Stimulated activated CD4-positive, alpha-beta T cell treated with anti-CD3 and anti-CD28 coated beads, Interleukin-15, amount 100 ng/mL, for 24 hours (primary cell): Measurements from ENCODE around the gene NBAS.
"Not testable (repeated sequence)": the region's sequence is repeated elsewhere in the genome, so short reads cannot be mapped to it uniquely, and the experiment has no call there.

Experiments used
- DNase-seq: peaks from one replicate; pipeline ENCODE4 v3.0.0-alpha.2; 2020

The NBAS gene

GRCh38 chr2:15404511-15404910 is 156.6 kb downstream of the NBAS start:
- DNase-seq = not testable (repeated sequence)

DNA sequence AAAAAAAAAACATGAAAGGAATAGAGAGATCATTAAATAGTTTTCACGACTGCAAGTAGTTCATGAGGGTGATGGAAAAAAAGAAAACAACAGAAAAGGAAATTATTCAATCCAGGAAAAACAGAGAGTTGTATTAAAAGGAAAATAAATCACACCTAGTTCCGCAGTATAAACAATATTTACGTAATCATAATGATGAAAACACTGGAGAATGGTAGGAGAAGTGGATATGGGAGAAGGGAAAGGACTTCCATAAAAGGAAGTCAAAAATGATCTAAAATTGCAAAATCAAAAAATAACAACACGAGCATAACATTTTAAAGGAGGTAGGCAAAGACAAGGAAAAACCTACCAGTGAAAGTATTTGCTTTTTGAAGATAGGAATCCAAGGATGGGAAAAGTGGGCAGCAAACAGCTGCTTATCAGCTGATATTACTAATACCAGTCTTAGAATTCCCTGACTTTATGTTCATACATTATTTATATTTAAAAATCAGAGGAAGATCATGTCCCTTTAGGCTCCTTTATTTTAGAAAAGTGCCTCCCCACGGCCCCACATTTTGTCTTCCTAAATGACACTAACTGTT is 160.8 kb downstream of the NBAS start:
- no peak for DNase-seq

GRCh38 chr2:15399241-15399640 is 161.9 kb downstream of the NBAS start:
- no peak for DNase-seq

DNA sequence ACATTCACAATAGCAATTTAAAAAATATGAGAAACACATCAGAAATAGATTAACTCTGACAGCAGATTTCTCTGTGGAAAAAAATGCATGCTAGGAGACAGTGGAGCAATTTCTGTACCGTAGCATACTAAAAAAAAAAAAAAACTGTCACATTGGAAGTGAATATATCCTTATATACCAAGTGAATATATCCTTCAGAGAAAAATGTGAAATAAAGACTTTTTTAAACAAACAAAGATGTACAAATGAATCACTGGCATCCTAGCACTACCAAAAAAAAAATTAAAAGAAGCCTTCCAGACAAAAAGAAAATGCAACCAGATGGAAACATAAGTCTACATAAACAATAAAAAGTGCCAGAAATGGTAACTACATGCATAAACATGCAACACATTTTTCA is 169.4 kb downstream of the NBAS start:
- no peak for DNase-seq

DNA sequence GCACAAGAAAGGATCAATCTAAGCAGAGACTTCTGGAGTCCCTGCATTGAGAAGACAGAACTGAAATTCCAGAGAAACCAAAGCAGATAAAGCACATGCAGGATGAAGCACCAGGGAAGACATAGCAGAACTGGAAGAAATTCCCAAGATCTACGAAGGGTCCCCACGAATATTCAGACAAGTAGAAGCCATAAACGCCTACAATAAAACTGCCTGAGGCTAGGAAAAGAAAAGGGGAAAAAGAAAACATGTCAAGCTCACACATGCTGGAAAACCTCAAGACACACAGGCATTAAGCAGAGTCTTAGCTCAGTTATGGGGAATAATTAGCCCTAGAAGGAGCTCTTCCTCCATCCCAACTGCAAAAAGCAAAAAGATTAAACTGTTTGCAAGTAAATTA is 171.2 kb downstream of the NBAS start:
- no peak for DNase-seq

DNA sequence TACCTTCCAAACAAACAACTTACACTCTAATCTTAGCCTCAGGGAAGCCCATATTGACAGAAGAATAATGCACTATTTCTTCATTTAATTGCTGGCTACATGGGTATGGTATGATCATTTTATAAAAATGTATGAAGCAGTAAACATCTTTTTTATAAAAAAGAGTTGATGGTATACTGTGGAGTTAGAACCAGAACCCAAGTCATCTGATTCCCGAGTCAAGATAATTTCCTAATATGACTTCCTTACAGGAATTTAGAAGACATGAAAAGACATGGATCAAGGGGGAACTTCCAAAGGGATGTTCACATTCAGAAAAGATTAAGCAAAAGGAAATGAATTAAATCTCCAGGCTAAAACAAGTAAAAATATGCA is 171.8 kb downstream of the NBAS start:
- no peak for DNase-seq

DNA sequence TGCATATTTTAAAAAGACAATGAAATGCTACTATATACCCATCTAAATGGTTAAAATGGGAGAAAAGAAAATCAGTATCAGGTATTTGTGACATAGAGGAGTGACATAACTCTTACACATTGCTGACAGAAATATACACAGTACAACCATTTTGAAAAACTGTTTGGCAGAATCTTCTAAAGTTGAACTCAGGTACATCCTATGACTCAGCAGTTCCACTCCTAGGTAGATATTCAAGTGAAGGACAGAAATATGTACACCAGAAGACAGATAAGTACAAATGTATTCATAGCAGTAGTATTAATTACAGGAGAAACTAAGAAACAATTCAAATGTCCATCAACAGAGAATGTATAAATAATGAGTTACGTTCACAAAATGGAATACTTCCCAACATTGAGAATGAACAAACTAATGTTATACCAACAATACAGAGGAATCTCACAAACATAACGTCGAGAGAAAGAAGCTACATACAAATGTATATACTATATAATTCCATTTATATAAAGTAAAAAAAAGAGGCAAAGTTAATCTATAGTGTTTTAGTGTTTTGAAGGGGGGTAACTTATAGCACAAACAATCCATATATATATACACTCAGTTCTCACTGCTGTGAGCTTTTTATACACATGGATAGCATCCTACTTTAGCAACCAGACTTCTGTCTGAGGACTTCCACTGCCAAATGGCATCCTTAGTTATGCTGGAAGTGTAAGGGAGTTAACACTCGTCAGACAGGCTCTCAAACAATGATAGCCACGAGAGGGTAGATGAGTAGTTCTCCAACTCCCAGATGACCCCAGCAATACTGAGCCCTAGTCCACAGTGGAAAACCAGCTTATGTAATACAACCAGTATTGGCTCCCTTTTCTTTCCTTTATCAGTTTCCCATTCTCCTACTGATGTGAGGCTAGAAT is 172.5 kb downstream of the NBAS start:
- DNase-seq = no peak

DNA sequence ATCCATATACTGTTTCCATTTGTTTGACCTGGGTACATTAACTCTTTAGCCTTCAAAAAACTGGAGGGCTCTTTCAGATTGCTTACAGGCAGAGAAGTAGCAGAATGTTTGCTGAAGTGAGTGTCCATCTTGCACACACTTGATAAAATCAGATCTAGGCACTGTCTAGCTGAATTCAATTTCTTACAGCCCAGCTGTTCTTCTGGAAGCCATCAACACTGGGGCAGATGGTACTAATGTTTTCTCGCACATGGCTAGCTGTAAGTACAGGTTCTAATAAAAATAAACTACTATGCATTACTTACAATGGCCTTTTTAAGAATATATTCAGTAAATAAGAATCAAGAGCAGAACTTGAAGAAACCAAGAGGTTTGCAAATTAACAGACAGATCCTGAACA is 175.9 kb downstream of the NBAS start:
- DNase-seq = no peak

- DNase-seq = no peak
Observed at GRCh38 chr2:15383695-15384350, 177.3 kb downstream of the NBAS start.

GRCh38 chr2:15378148-15378908 is 182.8 kb downstream of the NBAS start:
- DNase-seq = no peak

GRCh38 chr2:15377202-15377601 is 183.9 kb downstream of the NBAS start:
- no peak for DNase-seq

DNA sequence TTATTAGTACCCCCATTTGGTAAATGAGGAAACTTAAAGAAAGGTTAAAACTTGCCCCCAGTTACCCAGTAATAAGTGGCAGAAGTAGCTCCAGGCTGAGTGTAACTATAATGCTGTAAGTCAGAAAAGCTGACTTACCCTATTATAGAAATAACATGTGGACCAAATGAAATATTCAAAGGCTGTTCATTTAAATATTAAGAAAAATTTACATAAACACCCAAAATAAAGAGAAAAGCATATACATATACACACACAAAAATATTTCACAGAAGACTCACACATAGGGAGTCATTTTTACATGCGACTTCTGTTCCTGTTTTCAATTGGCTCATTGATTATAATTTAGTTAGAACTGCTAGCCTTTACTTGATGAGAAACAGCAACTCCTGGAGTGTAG is 189.1 kb downstream of the NBAS start:
- no peak for DNase-seq

DNA sequence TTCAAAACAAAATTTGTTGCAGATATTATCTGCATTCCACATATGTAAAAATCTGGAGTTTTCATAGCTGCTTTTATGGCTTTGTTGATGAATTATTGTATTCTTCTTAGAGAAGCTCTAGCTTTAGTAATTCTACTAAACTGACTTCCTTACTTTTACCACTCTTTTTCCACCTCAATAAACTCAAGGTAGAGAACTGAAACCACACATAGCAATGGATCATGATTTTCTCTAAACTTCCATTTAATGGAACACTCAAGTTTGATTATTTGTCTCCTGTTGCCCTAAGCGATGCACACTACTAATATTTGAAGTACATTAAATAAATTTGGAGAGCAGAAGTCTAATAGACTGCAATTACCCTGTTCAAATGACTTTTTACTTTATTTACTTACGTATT is 192.0 kb downstream of the NBAS start:
- no peak for DNase-seq

- DNase-seq = no peak
Observed at GRCh38 chr2:15367715-15368114, 193.4 kb downstream of the NBAS start.

- no peak for DNase-seq
Observed at GRCh38 chr2:15367205-15367604, 193.9 kb downstream of the NBAS start.

DNA sequence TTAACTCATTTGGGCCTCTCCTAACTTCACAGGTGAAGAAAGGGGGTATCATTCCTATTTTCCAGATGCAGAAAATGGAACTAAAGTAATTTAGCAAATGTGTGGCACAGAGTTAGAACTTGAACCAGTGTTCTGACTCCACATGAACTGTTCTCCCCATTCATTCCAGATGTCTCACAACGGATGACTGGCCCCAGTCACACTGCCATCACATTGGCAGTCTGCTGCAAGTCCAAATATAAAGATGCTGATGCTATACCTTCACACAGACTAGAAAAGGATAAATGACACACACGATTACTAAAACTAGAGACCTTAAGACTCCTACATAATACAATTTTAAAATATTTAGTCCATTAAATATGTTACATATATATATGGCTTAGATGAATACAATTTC is 195.7 kb downstream of the NBAS start:
- no peak for DNase-seq

- DNase-seq = no peak
Observed at GRCh38 chr2:15364561-15364960, 196.6 kb downstream of the NBAS start.

GRCh38 chr2:15363734-15364133 is 197.4 kb downstream of the NBAS start:
- DNase-seq = no peak

DNA sequence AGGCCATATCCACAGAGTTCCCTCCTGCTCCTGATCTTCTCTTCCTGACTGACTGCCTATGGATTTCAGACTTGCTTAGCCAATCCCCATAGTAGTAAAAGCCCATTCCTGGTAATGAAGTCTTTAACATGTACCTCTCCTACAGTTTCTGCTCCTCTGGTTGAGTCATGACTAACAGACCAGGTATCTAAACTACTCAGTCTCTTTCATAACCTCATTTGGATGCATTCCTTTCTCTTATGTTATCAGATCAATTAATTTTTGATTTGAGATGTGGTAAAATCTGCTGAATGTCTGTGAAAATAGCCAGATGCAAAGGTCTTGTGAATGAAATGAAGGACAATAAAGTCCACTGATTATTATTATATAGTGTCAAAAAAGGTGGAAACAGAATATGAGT is 198.0 kb downstream of the NBAS start:
- no peak for DNase-seq

- DNase-seq = no peak
Observed at GRCh38 chr2:15359716-15360531, 201.2 kb downstream of the NBAS start.

DNA sequence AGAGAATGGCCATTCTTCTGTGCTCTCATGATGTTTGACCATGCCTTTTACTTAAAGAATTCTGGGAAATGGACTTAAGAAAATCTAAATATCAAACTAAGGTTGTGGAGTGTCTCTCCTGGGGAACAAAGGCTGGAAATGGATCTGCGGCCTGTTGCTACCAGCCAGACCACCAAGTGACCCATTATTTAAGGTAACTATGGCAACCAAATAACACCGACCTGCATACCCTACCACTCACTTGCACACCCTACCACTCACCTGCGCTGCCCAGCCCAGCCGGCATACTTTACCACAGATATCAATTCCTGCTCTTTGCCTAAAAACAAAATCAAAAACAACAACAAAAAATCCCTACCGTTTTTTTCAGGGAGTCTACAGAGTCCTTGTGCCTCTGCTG is 203.2 kb downstream of the NBAS start:
- DNase-seq = no peak

- no peak for DNase-seq
Observed at GRCh38 chr2:15357186-15357585, 203.9 kb downstream of the NBAS start.
